SK-N-SH treated with all-trans-retinoic acid at 6 μM for 48 hours (cell line): ENCODE data around the gene ZNF524.

Source experiments
- ATAC-seq: fragments of 200-7000 bp; cut with Tn5 transposase; 3 replicates; pipeline ENCODE4 v1.9.1; 2020; ENCODE audit warnings: mild to moderate bottlenecking, moderate library complexity
- ARNTL ChIP-seq: fragments of 450-650 bp; formaldehyde crosslinking; IDR thresholded peaks from 2 replicates; pipeline ENCODE4 v1.5.0; 2020; ENCODE audit warnings: low read depth, mild to moderate bottlenecking, moderate library complexity, borderline replicate concordance
- BACH2 ChIP-seq: fragments of 250-450 bp; sonication (Bioruptor Pico); IDR thresholded peaks from 2 replicates; pipeline ENCODE4 v1.9.0; 2021; ENCODE audit warnings: mild to moderate bottlenecking, borderline replicate concordance
- CREB5 ChIP-seq: fragments of 250-450 bp; sonication (Bioruptor Pico); IDR thresholded peaks from 2 replicates; pipeline ENCODE4 v1.5.1; 2020; ENCODE audit warnings: low read depth, mild to moderate bottlenecking, moderate library complexity
- CSDC2 ChIP-seq: fragments of 250-450 bp; sonication (Bioruptor Pico); IDR thresholded peaks from 2 replicates; pipeline ENCODE4 v1.5.0; 2020; ENCODE audit warnings: mild to moderate bottlenecking, moderate library complexity
- CSRNP3 ChIP-seq: fragments of 250-450 bp; sonication (Bioruptor Pico); IDR thresholded peaks from 2 replicates; pipeline ENCODE4 v1.5.1; 2021; ENCODE audit warnings: mild to moderate bottlenecking, moderate library complexity
- ESRRG ChIP-seq: fragments of 250-450 bp; sonication (Bioruptor Pico); IDR thresholded peaks from 2 replicates; pipeline ENCODE4 v1.6.1; 2021; ENCODE audit warnings: mild to moderate bottlenecking
- GLIS3 ChIP-seq: fragments of 250-450 bp; sonication (Bioruptor Pico); IDR thresholded peaks from 2 replicates; pipeline ENCODE4 v1.5.0; 2020; ENCODE audit warnings: mild to moderate bottlenecking, moderate library complexity
- ISL1 ChIP-seq: fragments of 250-450 bp; sonication (Bioruptor Pico); IDR thresholded peaks from 2 replicates; pipeline ENCODE4 v2.1.2; 2022; ENCODE audit warnings: mild to moderate bottlenecking, moderate library complexity
- OSR1 ChIP-seq: fragments of 250-450 bp; sonication (Bioruptor Pico); IDR thresholded peaks from 2 replicates; pipeline ENCODE4 v1.8.0; 2022; ENCODE audit warnings: moderate library complexity, mild to moderate bottlenecking, inconsistent platforms
- PATZ1 ChIP-seq: fragments of 250-450 bp; sonication (Bioruptor Pico); IDR thresholded peaks from 2 replicates; pipeline ENCODE4 v1.8.0; 2020; ENCODE audit warnings: mild to moderate bottlenecking, moderate library complexity, borderline replicate concordance
- POU6F1 ChIP-seq: fragments of 250-450 bp; sonication (Bioruptor Pico); IDR thresholded peaks from 2 replicates; pipeline ENCODE4 v1.8.0; 2021; ENCODE audit warnings: low read depth, mild to moderate bottlenecking, moderate library complexity, borderline replicate concordance
- PPARA ChIP-seq: fragments of 250-450 bp; sonication (Bioruptor Pico); IDR thresholded peaks from 2 replicates; pipeline ENCODE4 v1.5.0; 2020; ENCODE audit warnings: mild to moderate bottlenecking, borderline replicate concordance
- RARB ChIP-seq: fragments of 250-450 bp; sonication (Bioruptor Pico); IDR thresholded peaks from 2 replicates; pipeline ENCODE4 v1.8.0; 2021; ENCODE audit warnings: mild to moderate bottlenecking, moderate library complexity
- SNAI2 ChIP-seq: fragments of 250-450 bp; sonication (Bioruptor Pico); IDR thresholded peaks from 2 replicates; pipeline ENCODE4 v1.5.0; 2020; ENCODE audit warnings: mild to moderate bottlenecking, moderate library complexity
- TCF4 ChIP-seq: fragments of 250-450 bp; sonication (Bioruptor Pico); IDR thresholded peaks from 2 replicates; pipeline ENCODE4 v1.8.0; 2021; ENCODE audit warnings: mild to moderate bottlenecking, moderate library complexity, borderline replicate concordance
- TOX ChIP-seq: fragments of 250-450 bp; sonication (Bioruptor Pico); IDR thresholded peaks from 2 replicates; pipeline ENCODE4 v1.8.0; 2021; ENCODE audit warnings: mild to moderate bottlenecking, moderate library complexity, borderline replicate concordance
- TSHZ2 ChIP-seq: fragments of 250-450 bp; sonication (Bioruptor Pico); IDR thresholded peaks from 2 replicates; pipeline ENCODE4 v1.5.0; 2020; ENCODE audit warnings: mild to moderate bottlenecking, moderate library complexity
- ZC3H10 ChIP-seq: fragments of 250-450 bp; sonication (Bioruptor Pico); IDR thresholded peaks from 2 replicates; pipeline ENCODE4 v1.5.1; 2021; ENCODE audit warnings: mild to moderate bottlenecking, moderate library complexity
- ZFP3 ChIP-seq: fragments of 250-450 bp; sonication (Bioruptor Pico); IDR thresholded peaks from 2 replicates; pipeline ENCODE4 v1.5.0; 2020; ENCODE audit warnings: mild to moderate bottlenecking, moderate library complexity
- ZFP30 ChIP-seq: fragments of 450-650 bp; formaldehyde crosslinking; IDR thresholded peaks from 2 replicates; pipeline ENCODE4 v1.5.0; 2022; ENCODE audit warnings: mild to moderate bottlenecking, moderate library complexity
- ZNF565 ChIP-seq: fragments of 450-650 bp; formaldehyde crosslinking; conservative IDR thresholded peaks from 2 replicates; pipeline ENCODE4 v1.5.0; 2020; ENCODE audit warnings: low read depth, mild to moderate bottlenecking, moderate library complexity
- ZNF70 ChIP-seq: fragments of 450-650 bp; formaldehyde crosslinking; IDR thresholded peaks from 2 replicates; pipeline ENCODE4 v1.5.0; 2020; ENCODE audit warnings: mild to moderate bottlenecking, moderate library complexity
- ZNF8 ChIP-seq: fragments of 450-650 bp; formaldehyde crosslinking; IDR thresholded peaks from 2 replicates; pipeline ENCODE4 v1.5.0; 2020; ENCODE audit warnings: mild to moderate bottlenecking, moderate library complexity

ZNF524 gene

GRCh38 chr19:55647732-55648584 lies 47.9 kb downstream of the ZNF524 start, which contains the start of gene CCDC106:
CCDC106 (plus strand) TSS chr19:55648212; CDS start chr19:55649047, 835 bp downstream.
- ATAC-seq = peak; percentile 64
- TF ChIP-seq TSHZ2 (CRISPR knock-in tag) (0 out of 2 replicates have a peak, but pooled peaks have one; percentile 41), BACH2 (CRISPR knock-in tag) (no peak)
- TF ChIP-seq, all 23 proteins: peak for 1

- TF ChIP-seq ARNTL (CRISPR knock-in tag) = no peak
- no peak for TF ChIP-seq ZNF565 (CRISPR knock-in tag)
- TF ChIP-seq POU6F1 (CRISPR knock-in tag) = no peak
- no peak for TF ChIP-seq TOX (CRISPR knock-in tag)
- no peak for TF ChIP-seq RARB (CRISPR knock-in tag)
- no peak for TF ChIP-seq SNAI2 (CRISPR knock-in tag)
- TF ChIP-seq ISL1 = no peak
- TF ChIP-seq ZC3H10 (CRISPR knock-in tag) = no peak
- TF ChIP-seq GLIS3 (CRISPR knock-in tag) = no peak
- no peak for TF ChIP-seq ZNF70 (CRISPR knock-in tag)
- TF ChIP-seq PPARA (CRISPR knock-in tag) = no peak
- TF ChIP-seq TCF4 (CRISPR knock-in tag) = no peak
- ATAC-seq = peak; percentile 34
Measured at GRCh38 chr19:55648585-55649267, 48.6 kb downstream of the ZNF524 start.

- TF ChIP-seq CSRNP3 (CRISPR knock-in tag) = no peak
- no peak for TF ChIP-seq CSDC2 (CRISPR knock-in tag)
- no peak for TF ChIP-seq ZC3H10 (CRISPR knock-in tag)
- no peak for TF ChIP-seq PPARA (CRISPR knock-in tag)
- no peak for TF ChIP-seq CREB5 (CRISPR knock-in tag)
- TF ChIP-seq ESRRG (CRISPR knock-in tag) = no peak
- no peak for TF ChIP-seq ZFP30 (CRISPR knock-in tag)
- TF ChIP-seq TCF4 (CRISPR knock-in tag) = no peak
- no peak for TF ChIP-seq RARB (CRISPR knock-in tag)
- no peak for TF ChIP-seq SNAI2 (CRISPR knock-in tag)
- TF ChIP-seq ZNF565 (CRISPR knock-in tag) = no peak
- TF ChIP-seq PATZ1 = no peak
- TF ChIP-seq TOX (CRISPR knock-in tag) = no peak
- no peak for TF ChIP-seq ZNF8 (CRISPR knock-in tag)
- TF ChIP-seq ARNTL (CRISPR knock-in tag) = no peak
- TF ChIP-seq POU6F1 (CRISPR knock-in tag) = no peak
- no peak for TF ChIP-seq ZFP3 (CRISPR knock-in tag)
- TF ChIP-seq OSR1 = no peak
- no peak for TF ChIP-seq ZNF70 (CRISPR knock-in tag)
- no peak for ATAC-seq
Measured at GRCh38 chr19:55649268-55650125, 49.4 kb downstream of the ZNF524 start.
